Effector memory CD8-positive, alpha-beta T cell (primary cell): ENCODE measurements around the gene PUDP.

Experiments
- ATAC-seq: fragments of 150-1000 bp; cut with Tn5 transposase; replicated peaks from 2 replicates; pipeline ENCODE4 v1.10.0; 2021; ENCODE audit warnings: mild to moderate bottlenecking, moderate library complexity
- DNase-seq, 3 experiments: peaks; one replicate each; pipeline ENCODE4 v3.0.0; 2021
- H3K27ac Mint-ChIP-seq, 2 donors: one replicate each; pipeline ENCODE4 v1.8.0; 2022; ENCODE audit warnings: mild to moderate bottlenecking in 2 of 2, mixed read lengths in 2 of 2, moderate library complexity in 2 of 2
- H3K27me3 Mint-ChIP-seq, 2 donors: one replicate each; pipeline ENCODE4 v1.8.0; 2022; ENCODE audit warnings: mixed read lengths in 2 of 2
- H3K36me3 Mint-ChIP-seq: one replicate; pipeline ENCODE4 v1.8.0; 2022; ENCODE audit warnings: mild to moderate bottlenecking, moderate library complexity, mixed read lengths; ENCODE audit not compliant: insufficient read depth
- H3K4me1 Mint-ChIP-seq, 2 donors: one replicate each; pipeline ENCODE4 v1.8.0; 2022; ENCODE audit warnings: low read depth in 2 of 2, mixed read lengths in 2 of 2
- H3K4me3 Mint-ChIP-seq, 2 donors: one replicate each; pipeline ENCODE4 v1.8.0; 2022; ENCODE audit warnings: mild to moderate bottlenecking in 2 of 2, mixed read lengths in 2 of 2, moderate library complexity in 2 of 2
- H3K9me3 Mint-ChIP-seq, 2 donors: one replicate each; pipeline ENCODE4 v1.8.0; 2022; ENCODE audit warnings: mixed read lengths in 2 of 2

The PUDP gene

GRCh38 chrX:7069556-7069955 lies 78.4 kb downstream of the PUDP start:
- ATAC-seq (no peak), DNase-seq (no peak)
- H3K27ac Mint-ChIP-seq: peak overlapping the region; percentile 76 to 82

GRCh38 chrX:7068939-7069367 lies 79.0 kb downstream of the PUDP start:
- Mint-ChIP-seq H3K27me3 (no peaks in the 10 kb centered on the region), H3K9me3 (no peaks in the 10 kb centered on the region), H3K4me3 (peak overlapping the region; percentile 63 to 74), H3K27ac (peak overlapping the region; percentile 76 to 82), H3K36me3 (peaks cover 8% of the 10 kb centered on the region), H3K4me1 (peaks cover 17 to 20% of the 10 kb centered on the region in 2 donors)
- no peak for ATAC-seq
- DNase-seq: peak in 1 of 3 experiments; percentile 1

More at GRCh38 chrX:7069556-7069955, 78.4 kb downstream of the PUDP start:
- peaks cover 8% of the 10 kb centered on the region for H3K36me3 Mint-ChIP-seq
- H3K27me3 Mint-ChIP-seq: no peaks in the 10 kb centered on the region
- peaks cover 17 to 20% of the 10 kb centered on the region in 2 donors for H3K4me1 Mint-ChIP-seq
- no peak overlapping the region for H3K4me3 Mint-ChIP-seq
- H3K9me3 Mint-ChIP-seq: no peaks in the 10 kb centered on the region

- ATAC-seq (no peak), DNase-seq (no peak)
- Mint-ChIP-seq H3K4me1 (peaks cover 19 to 22% of the 10 kb centered on the region in 2 donors), H3K36me3 (peaks cover 3% of the 10 kb centered on the region), H3K9me3 (no peaks in the 10 kb centered on the region), H3K27ac (no peak overlapping the region), H3K4me3 (no peak overlapping the region), H3K27me3 (no peaks in the 10 kb centered on the region)
Observed at GRCh38 chrX:7067256-7067655, 80.7 kb downstream of the PUDP start.

DNA sequence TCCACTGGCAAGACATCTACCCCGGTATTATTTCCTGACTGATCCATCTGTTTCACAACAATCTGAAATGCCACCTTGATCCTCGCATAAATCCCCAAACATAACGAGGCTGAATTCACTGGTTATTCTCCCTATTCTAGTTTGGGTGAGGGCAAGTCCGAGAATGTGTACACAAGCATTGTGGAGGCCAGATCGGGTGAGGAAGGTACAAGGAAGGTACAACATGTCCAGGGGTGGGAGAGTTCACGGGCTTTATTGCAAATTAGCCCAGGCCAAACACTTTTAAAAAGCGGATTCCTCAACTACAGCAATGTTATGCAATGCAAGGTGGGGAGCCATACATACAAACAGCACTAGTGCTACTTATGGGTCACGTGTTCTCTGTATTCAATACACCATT lies 82.5 kb downstream of the PUDP start:
- Mint-ChIP-seq H3K36me3 (peaks cover 3% of the 10 kb centered on the region), H3K9me3 (no peaks in the 10 kb centered on the region), H3K27me3 (no peaks in the 10 kb centered on the region), H3K27ac (no peak overlapping the region), H3K4me1 (peaks cover 21% of the 10 kb centered on the region in 2 donors), H3K4me3 (no peak overlapping the region)
- ATAC-seq (no peak), DNase-seq (no peak)

DNA sequence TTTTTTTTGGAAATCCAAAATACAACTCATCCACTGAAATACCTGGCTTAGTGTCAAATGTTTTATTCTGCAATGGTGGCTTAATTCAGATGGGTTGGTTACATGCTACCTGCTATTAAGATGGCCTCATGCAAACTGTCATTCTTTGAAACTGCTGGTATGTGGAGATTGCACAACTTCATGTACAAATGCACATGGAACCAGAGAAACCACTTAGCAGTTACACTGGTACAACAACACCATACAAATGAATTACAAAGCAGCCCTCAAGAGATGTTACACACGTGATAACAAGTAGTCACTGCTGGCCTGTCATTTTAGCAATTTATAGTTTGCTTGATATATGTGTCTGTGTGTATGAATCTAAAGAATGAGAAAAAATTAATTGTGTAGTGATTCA lies 85.0 kb downstream of the PUDP start:
- Mint-ChIP-seq H3K36me3 (peaks cover 3% of the 10 kb centered on the region), H3K27me3 (no peaks in the 10 kb centered on the region), H3K9me3 (no peaks in the 10 kb centered on the region), H3K4me1 (peaks cover 4% of the 10 kb centered on the region in 2 donors), H3K27ac (no peak overlapping the region), H3K4me3 (no peak overlapping the region)
- DNase-seq (no peak), ATAC-seq (no peak)

- H3K4me1 Mint-ChIP-seq: peaks cover 4 to 5% of the 10 kb centered on the region in 2 donors
- H3K9me3 Mint-ChIP-seq: no peaks in the 10 kb centered on the region
- DNase-seq (no peak), ATAC-seq (no peak)
- H3K36me3 Mint-ChIP-seq: peaks cover 3% of the 10 kb centered on the region
- H3K27me3 Mint-ChIP-seq: no peaks in the 10 kb centered on the region
- H3K27ac Mint-ChIP-seq: peak overlapping the region; percentile 4 to 69
- no peak overlapping the region for H3K4me3 Mint-ChIP-seq
Observed at GRCh38 chrX:7062276-7062675, 85.7 kb downstream of the PUDP start.

GRCh38 chrX:7061429-7061828 lies 86.5 kb downstream of the PUDP start:
- peaks cover 5% of the 10 kb centered on the region for H3K36me3 Mint-ChIP-seq
- ATAC-seq: no peak
- no peak for DNase-seq
- H3K27ac Mint-ChIP-seq: no peak overlapping the region
- H3K27me3 Mint-ChIP-seq: no peaks in the 10 kb centered on the region
- H3K9me3 Mint-ChIP-seq: no peaks in the 10 kb centered on the region
- no peak overlapping the region for H3K4me3 Mint-ChIP-seq
- peaks cover 6 to 7% of the 10 kb centered on the region in 2 donors for H3K4me1 Mint-ChIP-seq

DNA sequence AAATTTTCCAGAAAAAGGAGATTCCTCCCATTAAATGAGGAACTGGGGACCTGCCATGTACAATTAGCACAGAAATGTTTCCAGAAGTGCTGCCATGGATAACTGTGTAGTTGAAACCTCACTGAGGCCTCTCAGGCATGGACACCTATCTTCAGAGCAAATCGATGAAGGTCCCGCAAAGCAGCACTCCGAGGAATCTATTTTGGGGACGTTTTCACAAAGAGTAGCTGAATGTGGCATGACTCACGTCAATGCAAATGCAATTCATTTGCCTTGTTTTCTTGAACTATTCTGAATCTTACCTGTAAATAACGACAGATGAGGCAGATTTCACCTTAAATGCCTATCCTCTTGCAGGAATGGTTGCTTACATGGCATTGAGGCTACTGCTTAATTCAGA lies 87.5 kb downstream of the PUDP start:
- no peak for ATAC-seq
- DNase-seq: no peak
- Mint-ChIP-seq H3K4me3 (no peak overlapping the region), H3K27ac (no peak overlapping the region), H3K4me1 (peaks cover 6 to 7% of the 10 kb centered on the region in 2 donors), H3K9me3 (no peaks in the 10 kb centered on the region), H3K27me3 (no peaks in the 10 kb centered on the region), H3K36me3 (peaks cover 4% of the 10 kb centered on the region)

- no peak overlapping the region for H3K4me3 Mint-ChIP-seq
- peaks cover 6 to 7% of the 10 kb centered on the region in 2 donors for H3K4me1 Mint-ChIP-seq
- H3K27ac Mint-ChIP-seq: no peak overlapping the region
- no peak for DNase-seq
- H3K27me3 Mint-ChIP-seq: no peaks in the 10 kb centered on the region
- ATAC-seq: no peak
- H3K9me3 Mint-ChIP-seq: no peaks in the 10 kb centered on the region
- peaks cover 4% of the 10 kb centered on the region for H3K36me3 Mint-ChIP-seq
Observed at GRCh38 chrX:7059859-7060258, 88.1 kb downstream of the PUDP start.

DNA sequence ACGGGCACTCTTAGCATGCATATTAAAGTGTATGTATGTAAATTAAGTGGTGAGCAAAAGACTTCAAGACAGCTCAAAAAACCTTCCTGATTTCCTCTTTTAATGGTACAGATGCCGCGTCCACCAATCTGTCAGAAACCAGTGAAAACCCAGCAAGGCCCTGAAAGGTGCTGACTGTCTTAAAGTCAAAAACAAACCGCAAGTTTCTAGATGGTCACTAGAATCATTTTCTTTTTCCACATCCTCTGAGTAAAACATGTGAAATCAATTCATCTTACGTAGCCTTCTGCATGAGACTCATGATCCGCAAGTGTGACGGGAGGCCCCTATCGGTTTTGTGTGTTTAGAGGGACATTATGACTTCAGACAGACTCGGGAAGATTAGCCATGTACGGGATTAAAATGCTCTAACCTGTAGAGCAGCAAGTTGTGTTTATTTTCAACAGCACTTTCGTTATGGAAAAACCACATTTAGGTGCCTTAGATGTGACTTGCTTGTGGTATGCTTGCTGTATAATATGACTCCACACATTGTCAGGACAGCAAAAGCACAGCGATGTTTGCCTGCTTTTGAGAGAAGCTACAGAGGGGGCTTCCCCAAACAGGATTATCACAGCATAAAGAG lies 88.6 kb downstream of the PUDP start:
- Mint-ChIP-seq H3K4me3 (no peak overlapping the region), H3K4me1 (peaks cover 6 to 7% of the 10 kb centered on the region in 2 donors), H3K27me3 (no peaks in the 10 kb centered on the region), H3K27ac (no peak overlapping the region), H3K36me3 (peaks cover 4% of the 10 kb centered on the region), H3K9me3 (no peaks in the 10 kb centered on the region)
- DNase-seq (no peak), ATAC-seq (no peak)

DNA sequence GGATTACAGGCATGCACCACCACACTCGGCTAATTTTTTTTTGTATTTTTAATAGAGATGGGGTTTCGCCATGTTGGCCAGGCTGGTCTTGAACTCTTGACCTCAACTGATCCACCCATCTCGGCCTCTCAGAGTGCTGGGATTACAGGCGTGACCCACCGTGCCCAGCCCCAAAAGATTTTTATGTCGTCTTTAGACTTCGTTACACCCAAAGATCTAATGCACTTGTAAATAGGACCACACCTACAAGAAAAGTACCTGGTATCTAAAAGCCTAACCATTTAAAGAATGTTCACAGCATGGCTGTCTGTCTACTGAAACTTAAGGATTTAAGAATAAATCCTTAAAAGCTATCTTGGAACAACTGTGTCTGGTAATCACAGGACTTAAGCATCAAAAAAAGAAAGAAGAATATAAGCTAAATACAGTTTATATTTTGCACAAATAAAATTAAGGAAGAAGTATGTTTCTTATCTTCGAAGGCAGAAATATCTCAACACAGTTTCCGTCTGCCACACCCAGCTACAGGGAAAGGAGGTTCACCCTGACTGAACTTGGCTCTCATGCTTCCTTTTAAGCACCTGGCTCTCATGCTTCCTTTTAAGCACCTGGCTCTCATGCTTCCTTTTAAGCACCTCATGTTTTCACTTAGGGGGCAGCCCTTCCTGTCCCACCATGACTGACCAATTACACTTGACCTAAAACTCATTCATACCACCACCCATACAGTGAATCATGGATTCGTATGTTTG lies 92.4 kb downstream of the PUDP start:
- ATAC-seq (no peak), DNase-seq (no peak)
- Mint-ChIP-seq H3K4me1 (peaks cover 2 to 3% of the 10 kb centered on the region in 2 donors), H3K9me3 (no peaks in the 10 kb centered on the region), H3K4me3 (no peak overlapping the region), H3K36me3 (peaks cover 4% of the 10 kb centered on the region), H3K27ac (no peak overlapping the region), H3K27me3 (no peaks in the 10 kb centered on the region)

GRCh38 chrX:7054219-7055216 lies 93.4 kb downstream of the PUDP start:
- H3K27ac Mint-ChIP-seq: no peak overlapping the region
- DNase-seq (no peak), ATAC-seq (no peak)
- H3K9me3 Mint-ChIP-seq: no peaks in the 10 kb centered on the region
- H3K36me3 Mint-ChIP-seq: peaks cover 9% of the 10 kb centered on the region
- H3K4me1 Mint-ChIP-seq: peaks cover 2 to 3% of the 10 kb centered on the region in 2 donors
- H3K27me3 Mint-ChIP-seq: no peaks in the 10 kb centered on the region
- no peak overlapping the region for H3K4me3 Mint-ChIP-seq

DNA sequence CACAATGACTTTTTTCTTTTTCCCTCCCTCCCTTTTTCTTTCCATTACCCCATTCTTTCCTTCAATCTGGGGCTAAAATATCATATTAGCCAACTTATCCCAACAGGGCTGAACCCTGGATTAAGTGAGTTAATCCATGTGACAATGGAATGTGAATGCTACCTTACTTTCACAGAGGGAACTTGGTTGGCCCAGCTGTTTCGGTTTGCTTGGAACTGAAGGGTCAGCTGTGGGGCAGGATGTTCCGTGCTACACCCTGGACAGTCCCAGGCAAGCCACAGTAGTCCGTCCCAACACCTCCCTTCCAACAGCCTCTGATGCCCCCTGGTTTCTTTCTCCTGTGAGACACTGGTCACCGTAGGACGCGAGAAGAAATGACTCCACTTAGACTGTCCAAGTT lies 95.4 kb downstream of the PUDP start:
- Mint-ChIP-seq H3K4me3 (no peak overlapping the region), H3K4me1 (peaks cover 2 to 3% of the 10 kb centered on the region in 2 donors), H3K9me3 (no peaks in the 10 kb centered on the region), H3K36me3 (peaks cover 9% of the 10 kb centered on the region), H3K27me3 (no peaks in the 10 kb centered on the region), H3K27ac (no peak overlapping the region)
- ATAC-seq: no peak
- DNase-seq: no peak
